Liver (tissue), 9 donors: ENCODE results near the gene SLC5A3. TPM values are rescaled to one million over a fixed set of nuclear protein-coding genes. Genes with fewer than 3 reads are reported as not detected.

Experiments used
- DNase-seq: peaks from one replicate; pipeline ENCODE4 v3.0.0-alpha.2; 2017; ENCODE audit warnings: low spot score
- H3K27ac ChIP-seq, 2 donors: one replicate each; pipeline ENCODE4 v1.7.0; 2013; ENCODE audit warnings: inconsistent platforms in 2 of 2, low read length in 2 of 2, control low read depth in 1 of 2, low read depth in 1 of 2, mild to moderate bottlenecking in 1 of 2
- H3K27me3 ChIP-seq, 4 donors: one replicate each; pipeline versions ENCODE4 v1.6.1 to v1.7.0; 2013; ENCODE audit warnings: low read length in 3 of 4, inconsistent platforms in 1 of 4, mild to moderate bottlenecking in 1 of 4, moderate library complexity in 1 of 4; ENCODE audit not compliant: control insufficient read depth in 4 of 4, insufficient read depth in 4 of 4
- H3K36me3 ChIP-seq, 4 donors: one replicate each; pipeline versions ENCODE4 v1.6.1 to v1.7.0; 2013; ENCODE audit warnings: low read length in 3 of 4, mild to moderate bottlenecking in 3 of 4, low read depth in 1 of 4, moderate library complexity in 1 of 4; ENCODE audit not compliant: control insufficient read depth in 4 of 4, insufficient read depth in 3 of 4
- H3K4me1 ChIP-seq, 4 donors: one replicate each; pipeline versions ENCODE4 v1.6.1 to v1.7.0; 2013; ENCODE audit warnings: low read length in 3 of 4, mild to moderate bottlenecking in 3 of 4, moderate library complexity in 1 of 4; ENCODE audit not compliant: control insufficient read depth in 4 of 4, insufficient read depth in 4 of 4
- H3K4me3 ChIP-seq, 3 donors: one replicate each; pipeline versions ENCODE4 v1.6.1 to v1.7.0; 2013; ENCODE audit warnings: low read length in 3 of 3, control low read depth in 1 of 3, low read depth in 1 of 3, mild to moderate bottlenecking in 1 of 3
- H3K9ac ChIP-seq, 2 donors: one replicate each; pipeline ENCODE4 v1.7.0; 2013; ENCODE audit warnings: low read length in 2 of 2, mild to moderate bottlenecking in 2 of 2, moderate library complexity in 2 of 2, control low read depth in 1 of 2, low read depth in 1 of 2
- H3K9me3 ChIP-seq, 4 donors: one replicate each; pipeline versions ENCODE4 v1.6.1 to v1.7.0; 2013; ENCODE audit warnings: low read length in 3 of 4; ENCODE audit not compliant: control insufficient read depth in 4 of 4
- ATF3 ChIP-seq: IDR thresholded peaks from 2 replicates; pipeline ENCODE4 v1.6.1; 2016; ENCODE audit warnings: antibody characterized with exemption
- EGR1 ChIP-seq, 2 donors: IDR thresholded peaks; 2 replicates each; pipeline ENCODE4 v1.6.1; 2016 to 2018; ENCODE audit warnings: antibody characterized with exemption in 2 of 2, low read depth in 2 of 2
- FOXA1 ChIP-seq: IDR thresholded peaks from 2 replicates; pipeline ENCODE4 v1.6.1; 2016; ENCODE audit warnings: antibody characterized with exemption
- FOXA2 ChIP-seq: IDR thresholded peaks from 2 replicates; pipeline ENCODE4 v1.6.1; 2016; ENCODE audit warnings: antibody characterized with exemption
- GABPA ChIP-seq, 2 donors: IDR thresholded peaks in 1 of 2; conservative IDR thresholded peaks in 1 of 2; 2 replicates each; pipeline ENCODE4 v1.6.1; 2016; ENCODE audit warnings: antibody characterized with exemption in 2 of 2, mild to moderate bottlenecking in 1 of 2, moderate library complexity in 1 of 2
- HNF4A ChIP-seq, 2 donors: conservative IDR thresholded peaks; 2 replicates each; pipeline ENCODE4 v1.6.1; 2016; ENCODE audit warnings: antibody characterized with exemption in 2 of 2, mild to moderate bottlenecking in 2 of 2
- HNF4G ChIP-seq: IDR thresholded peaks from 2 replicates; pipeline ENCODE4 v1.6.1; 2016; ENCODE audit warnings: antibody characterized with exemption
- JUND ChIP-seq, 2 donors: IDR thresholded peaks; 2 replicates each; pipeline ENCODE4 v1.6.1; 2016; ENCODE audit warnings: antibody characterized with exemption in 2 of 2
- MAX ChIP-seq: IDR thresholded peaks from 2 replicates; pipeline ENCODE4 v1.6.1; 2016; ENCODE audit warnings: antibody characterized with exemption
- NR2F2 ChIP-seq: IDR thresholded peaks from 2 replicates; pipeline ENCODE4 v1.6.1; 2016; ENCODE audit warnings: antibody characterized with exemption
- RAD21 ChIP-seq, 2 donors: IDR thresholded peaks; 2 replicates each; pipeline ENCODE4 v1.6.1; 2016; ENCODE audit warnings: antibody characterized with exemption in 2 of 2, mild to moderate bottlenecking in 2 of 2
- REST ChIP-seq: IDR thresholded peaks from 2 replicates; pipeline ENCODE4 v1.6.1; 2016; ENCODE audit warnings: antibody characterized with exemption, mild to moderate bottlenecking
- RXRA ChIP-seq, 2 donors: IDR thresholded peaks; 2 replicates each; pipeline ENCODE4 v1.6.1; 2017 to 2018; ENCODE audit warnings: antibody characterized with exemption in 2 of 2, mild to moderate bottlenecking in 1 of 2
- SP1 ChIP-seq: IDR thresholded peaks from 2 replicates; pipeline ENCODE4 v1.6.1; 2018; ENCODE audit warnings: antibody characterized with exemption, mild to moderate bottlenecking
- TAF1 ChIP-seq: conservative IDR thresholded peaks from 2 replicates; pipeline ENCODE4 v1.6.1; 2016; ENCODE audit warnings: antibody characterized with exemption, mild to moderate bottlenecking
- YY1 ChIP-seq: IDR thresholded peaks from 2 replicates; pipeline ENCODE4 v1.6.1; 2016; ENCODE audit warnings: antibody characterized with exemption, mild to moderate bottlenecking
- WGBS: extraction: QIAGEN DNeasy Blood & Tissue Kit; methylation state at CpG from one replicate; pipeline ENCODE4 v1.1.7; 2013; 5-methylcytosine and 5-hydroxymethylcytosine counted together
- polyA plus RNA-seq, 2 donors: library from polyadenylated mRNA; stranded (reverse) in 1 of 2; unstranded in 1 of 2; fragments of 200-250 nt in 1 of 2; fragments of >200 nt in 1 of 2; fragmentation: Nextera tagmentation in 1 of 2; extraction: Ambion mirVana in 1 of 2; gene quantifications; one replicate each; pipeline versions ENCODE4 v1.2.1 to v1.2.3, GENCODE V29; 2013 to 2015
- total RNA-seq, 2 donors: library from RNA; depleted of rRNA; stranded (reverse); fragments of >200 nt; gene quantifications; one replicate each; pipeline ENCODE4 v1.2.3, GENCODE V29; 2014
- donor health status: healthy.
- donor health status: healthy.
- donor health status: healthy.
- donor health status: healthy.
- donor health status: healthy.

SLC5A3 gene
- total and polyA plus RNA-seq, 4 donors = 1.5 to 16.6 (median 8.1) TPM

- no peak for TF ChIP-seq REST
- no peak for TF ChIP-seq YY1
- TF ChIP-seq GABPA (IDR thresholded peaks at IDR 0.05 in 1 of 2, conservative IDR thresholded peaks at IDR 0.05 in 1 of 2) = no peak
- TF ChIP-seq MAX = no peak
- TF ChIP-seq FOXA1 = no peak
- TF ChIP-seq NR2F2 = no peak
- no peak for TF ChIP-seq RAD21 (IDR thresholded peaks at IDR 0.05)
- TF ChIP-seq EGR1 (IDR thresholded peaks at IDR 0.05; ENCODE audit: low read depth in 2 of 2) = no peak
- TF ChIP-seq FOXA2 = no peak
- no peak for TF ChIP-seq HNF4G
- TF ChIP-seq TAF1 = no peak
Measured at GRCh38 chr21:34027721-34028461, 45.5 kb upstream of the SLC5A3 start (continued).

GRCh38 chr21:34029743-34030528 lies 43.4 kb upstream of the SLC5A3 start:
- H3K9me3 ChIP-seq = peaks cover 0 to 3% (median 1%) of the 10 kb centered on the region in 4 donors
- H3K4me3 ChIP-seq = peak overlapping the region in 1 of 3 donors; percentile 3
- no peak overlapping the region for H3K9ac ChIP-seq
- WGBS = 54% methylated on average over 13 of the region's 13 CpGs
- DNase-seq = no peak
- peaks cover 0 to 3% (median 1%) of the 10 kb centered on the region in 4 donors for H3K4me1 ChIP-seq
- H3K27ac ChIP-seq = no peak overlapping the region
- no peaks in the 10 kb centered on the region for H3K36me3 ChIP-seq
- TF ChIP-seq JUND (IDR thresholded peaks at IDR 0.05) = no peak
- peak; percentile 27 for TF ChIP-seq YY1
- no peaks in the 10 kb centered on the region for H3K27me3 ChIP-seq

- no peak for DNase-seq
- no peaks in the 10 kb centered on the region for H3K27me3 ChIP-seq
Measured at GRCh38 chr21:34031835-34032370, 41.5 kb upstream of the SLC5A3 start.

More at GRCh38 chr21:34031835-34032370, 41.5 kb upstream of the SLC5A3 start:
- H3K27ac ChIP-seq = no peak overlapping the region
- no peak overlapping the region for H3K4me3 ChIP-seq
- H3K9ac ChIP-seq = no peak overlapping the region
- 84% methylated on average over 11 of the region's 11 CpGs for WGBS
- TF ChIP-seq EGR1 (IDR thresholded peaks at IDR 0.05; ENCODE audit: low read depth in 2 of 2) = no peak
- no peak for TF ChIP-seq MAX
- TF ChIP-seq ATF3 = no peak
- TF ChIP-seq HNF4A (conservative IDR thresholded peaks at IDR 0.05) = no peak
- no peak for TF ChIP-seq FOXA2
- TF ChIP-seq SP1 = no peak
- no peak for TF ChIP-seq RXRA (IDR thresholded peaks at IDR 0.05)
- no peak for TF ChIP-seq GABPA (IDR thresholded peaks at IDR 0.05 in 1 of 2, conservative IDR thresholded peaks at IDR 0.05 in 1 of 2)
- TF ChIP-seq YY1 = no peak
- no peak for TF ChIP-seq FOXA1
- no peak for TF ChIP-seq HNF4G
- no peak for TF ChIP-seq TAF1
- no peak for TF ChIP-seq NR2F2
- TF ChIP-seq JUND (IDR thresholded peaks at IDR 0.05) = no peak
- H3K4me1 ChIP-seq = peaks cover 0 to 5% (median 2%) of the 10 kb centered on the region in 4 donors
- no peaks in the 10 kb centered on the region for H3K36me3 ChIP-seq
- H3K9me3 ChIP-seq = peaks cover 0 to 3% (median 1%) of the 10 kb centered on the region in 4 donors
